Esophagus muscularis mucosa (tissue), 4 donors: ENCODE data around the gene GATA2.

Experiments used
- EP300 ChIP-seq: sonication (generic); formaldehyde crosslinking; IDR thresholded peaks from one replicate; pipeline ENCODE4 v1.6.1; 2017; ENCODE audit warnings: antibody characterized with exemption
- POLR2A ChIP-seq: fragments of 450-650 bp; IDR thresholded peaks from one replicate; pipeline ENCODE4 v1.6.1; 2017; ENCODE audit warnings: antibody characterized with exemption, moderate library complexity, mild to moderate bottlenecking, low read depth
- POLR2AphosphoS5 ChIP-seq, 2 donors: sonication (generic); formaldehyde crosslinking; IDR thresholded peaks; one replicate each; pipeline ENCODE4 v1.6.1; 2017; ENCODE audit warnings: antibody characterized with exemption in 2 of 2
- TF ChIP-seq, protein P1 (sequence below), 3 experiments: fragments of 200-600 bp in 2 of 3; fragments of 450-650 bp in 1 of 3; sonication (generic) in 2 of 3; IDR thresholded peaks; one replicate each; pipeline ENCODE4 v1.5.1; 2017 to 2019; ENCODE audit warnings: antibody characterized with exemption in 3 of 3, mild to moderate bottlenecking in 2 of 3, moderate library complexity in 1 of 3

GRCh38 chr3:128455786-128456748 lies 36.9 kb downstream of the GATA2 start:
- TF ChIP-seq POLR2AphosphoS5 (IDR thresholded peaks at IDR 0.05) (no peak), EP300 (no peak), POLR2A (no peak)
- TF ChIP-seq, protein P1, sequence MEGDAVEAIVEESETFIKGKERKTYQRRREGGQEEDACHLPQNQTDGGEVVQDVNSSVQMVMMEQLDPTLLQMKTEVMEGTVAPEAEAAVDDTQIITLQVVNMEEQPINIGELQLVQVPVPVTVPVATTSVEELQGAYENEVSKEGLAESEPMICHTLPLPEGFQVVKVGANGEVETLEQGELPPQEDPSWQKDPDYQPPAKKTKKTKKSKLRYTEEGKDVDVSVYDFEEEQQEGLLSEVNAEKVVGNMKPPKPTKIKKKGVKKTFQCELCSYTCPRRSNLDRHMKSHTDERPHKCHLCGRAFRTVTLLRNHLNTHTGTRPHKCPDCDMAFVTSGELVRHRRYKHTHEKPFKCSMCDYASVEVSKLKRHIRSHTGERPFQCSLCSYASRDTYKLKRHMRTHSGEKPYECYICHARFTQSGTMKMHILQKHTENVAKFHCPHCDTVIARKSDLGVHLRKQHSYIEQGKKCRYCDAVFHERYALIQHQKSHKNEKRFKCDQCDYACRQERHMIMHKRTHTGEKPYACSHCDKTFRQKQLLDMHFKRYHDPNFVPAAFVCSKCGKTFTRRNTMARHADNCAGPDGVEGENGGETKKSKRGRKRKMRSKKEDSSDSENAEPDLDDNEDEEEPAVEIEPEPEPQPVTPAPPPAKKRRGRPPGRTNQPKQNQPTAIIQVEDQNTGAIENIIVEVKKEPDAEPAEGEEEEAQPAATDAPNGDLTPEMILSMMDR (IDR thresholded peaks at IDR 0.05), result no peak
